ENCODE measurements around the gene PHF21A. TPM values are rescaled to one million over a fixed set of nuclear protein-coding genes. Genes with fewer than 3 reads are reported as not detected.

Gene PHF21A
- total and polyA plus RNA-seq, 10 of the 15 experiments (the other 5 are each of a cell fraction or from before 2014, with no cell fraction given), result 2.6 to 37.2 (median 16.0) TPM

- Histone ChIP-seq H3K27me3 (replicated peaks in 1 of 2; ENCODE audit: control insufficient read depth in 2 of 2, insufficient read depth in 2 of 2, low read length in 1 of 2) (no peaks in the 10 kb centered on the region), H3K9ac (ENCODE audit: control insufficient read depth, insufficient read depth, low read length) (no peak overlapping the region), H3K4me3 (no peak overlapping the region), H3K4me2 (ENCODE audit: control insufficient read depth, insufficient read depth) (no peak overlapping the region), H2AFZ (ENCODE audit: control insufficient read depth, low read depth, low read length) (no peak overlapping the region), H3K4me1 (ENCODE audit: control insufficient read depth, insufficient read depth, low read length) (no peaks in the 10 kb centered on the region), H3K36me3 (ENCODE audit: control insufficient read depth in 2 of 2, insufficient read depth in 2 of 2, low read length in 1 of 2) (no peaks in the 10 kb centered on the region), H4K20me1 (ENCODE audit: control insufficient read depth, insufficient read depth) (no peaks in the 10 kb centered on the region), H3K9me3 (replicated peaks; ENCODE audit: control insufficient read depth, insufficient read depth, low read length) (no peaks in the 10 kb centered on the region), H3K79me2 (ENCODE audit: control insufficient read depth, insufficient read depth, low read length) (no peaks in the 10 kb centered on the region), H3K27ac (ENCODE audit: control insufficient read depth, insufficient read depth) (no peak overlapping the region)
- ATAC-seq (no peak), DNase-seq (ENCODE audit: low read depth, low spot score) (no peak), FAIRE-seq (no peak)
- WGBS (ENCODE audit: insufficient coverage, insufficient replicate concordance, low lambda C conversion rate, missing lambda C conversion rate), result 100% methylated on average over 3 of the region's 3 CpGs
- SMC1A ChIA-PET (ENCODE audit: uncharacterized antibody, unreplicated experiment), result interaction anchor here (2.4 kb wide), 1 partner anchor 53 kb away, joined by 8 read pairs; no protein-coding TSS in a partner anchor
- intact Hi-C loops (cut with micrococcal nuclease; ENCODE audit: unreplicated experiment) (no loop called here), in situ Hi-C loops (cut with MboI) (no loop called here)
- TF ChIP-seq SIN3A (IDR thresholded peaks at IDR 0.05; ENCODE audit: low read depth, low read length), result no peak
- TF ChIP-seq ZNF207 (IDR thresholded peaks at IDR 0.05; ENCODE audit: borderline replicate concordance), result no peak
- no TSS peak for BruUV-seq (replicated peaks)
- CTCF ChIA-PET, result interaction anchor here (1.0 to 1.4 kb wide), 3 partner anchors 9 to 52 kb away, joined by 4 read pairs; no protein-coding TSS in a partner anchor
- RAD21 ChIA-PET (ENCODE audit: unreplicated experiment), result no interaction called here
- POLR2A ChIA-PET, result interaction anchor here (0.7 to 1.7 kb wide), 2 partner anchors 9 to 51 kb away, joined by 3 to 5 read pairs; no protein-coding TSS in a partner anchor
These were observed 55.6 kb downstream of the PHF21A start for GRCh38 chr11:46065681-46066080.

GRCh38 chr11:46064221-46064620 is 57.0 kb downstream of the PHF21A start:
- H3K9ac ChIP-seq (ENCODE audit: control insufficient read depth, insufficient read depth, low read length), result no peak overlapping the region
- ChIA-PET CTCF (interaction anchor here (0.9 to 1.5 kb wide), 2 partner anchors 58 to 191 kb away, joined by 3 to 4 read pairs; no protein-coding TSS in a partner anchor), POLR2A (interaction anchor here (0.5 kb wide), 1 partner anchor 412 kb away, joined by 9 read pairs; no protein-coding TSS in a partner anchor), SMC1A (ENCODE audit: uncharacterized antibody, unreplicated experiment) (interaction anchor here (1.1 to 2.4 kb wide), 2 partner anchors 11 to 54 kb away, joined by 3 to 8 read pairs; no protein-coding TSS in a partner anchor), RAD21 (ENCODE audit: unreplicated experiment) (no interaction called here)
- intact Hi-C loops (cut with micrococcal nuclease; ENCODE audit: unreplicated experiment) (no loop called here), in situ Hi-C loops (cut with MboI) (no loop called here)
- no peaks in the 10 kb centered on the region for H3K9me3 ChIP-seq (replicated peaks; ENCODE audit: control insufficient read depth, insufficient read depth, low read length)
- WGBS (ENCODE audit: insufficient coverage, insufficient replicate concordance, low lambda C conversion rate, missing lambda C conversion rate), result 97% methylated on average over 2 of the region's 2 CpGs
- H2AFZ ChIP-seq (ENCODE audit: control insufficient read depth, low read depth, low read length), result no peak overlapping the region
- no peaks in the 10 kb centered on the region for H3K79me2 ChIP-seq (ENCODE audit: control insufficient read depth, insufficient read depth, low read length)
- no peak for ATAC-seq
- no peak for FAIRE-seq
- H3K36me3 ChIP-seq (ENCODE audit: control insufficient read depth in 2 of 2, insufficient read depth in 2 of 2, low read length in 1 of 2), result no peaks in the 10 kb centered on the region
- no peak overlapping the region for H3K4me2 ChIP-seq (ENCODE audit: control insufficient read depth, insufficient read depth)
- H3K4me1 ChIP-seq (ENCODE audit: control insufficient read depth, insufficient read depth, low read length), result no peaks in the 10 kb centered on the region
- DNase-seq (ENCODE audit: low read depth, low spot score), result no peak
- no peak overlapping the region for H3K27ac ChIP-seq (ENCODE audit: control insufficient read depth, insufficient read depth)
- no peaks in the 10 kb centered on the region for H3K27me3 ChIP-seq (replicated peaks in 1 of 2; ENCODE audit: control insufficient read depth in 2 of 2, insufficient read depth in 2 of 2, low read length in 1 of 2)
- no peaks in the 10 kb centered on the region for H4K20me1 ChIP-seq (ENCODE audit: control insufficient read depth, insufficient read depth)
- no peak overlapping the region for H3K4me3 ChIP-seq
- no TSS peak for BruUV-seq (replicated peaks)
- TF ChIP-seq ZBTB33 (IDR thresholded peaks at IDR 0.05), result no peak
- TF ChIP-seq MAX (IDR thresholded peaks at IDR 0.05; ENCODE audit: low read depth, low read length), result no peak
- TF ChIP-seq SMARCA5 (IDR thresholded peaks at IDR 0.05), result no peak
- TF ChIP-seq PAX8 (IDR thresholded peaks at IDR 0.05), result no peak
- TF ChIP-seq NFYA (IDR thresholded peaks at IDR 0.05; ENCODE audit: borderline replicate concordance, low read depth, low read length), result no peak
- TF ChIP-seq IRF4 (IDR thresholded peaks at IDR 0.05; ENCODE audit: low read depth, low read length), result no peak
- TF ChIP-seq USF1 (IDR thresholded peaks at IDR 0.05; ENCODE audit: borderline replicate concordance, extremely low read length, insufficient read depth, low read depth, low read length), result no peak
- no peak for TF ChIP-seq E2F4 (IDR thresholded peaks at IDR 0.05; ENCODE audit: low read depth, low read length)
- TF ChIP-seq TCF3 (IDR thresholded peaks at IDR 0.05; ENCODE audit: borderline replicate concordance, insufficient read depth, low read depth, low read length), result no peak
- no peak for TF ChIP-seq JUNB (IDR thresholded peaks at IDR 0.05)

Measured in GM12878 (cell line).